HG03460 (cell line): ENCODE results near the gene PPP2R3C.
"Not testable (repeated sequence)": the region's sequence is repeated elsewhere in the genome, so short reads cannot be mapped to it uniquely, and the experiment has no call there.

Source experiments
- ATAC-seq: cut with Tn5 transposase; IDR thresholded peaks from one replicate; pipeline ENCODE4 v1.9.1; 2021; ENCODE audit not compliant: unreplicated experiment

Gene PPP2R3C

GRCh38 chr14:35133542-35134328 lies 11.9 kb upstream of the PPP2R3C start:
- ATAC-seq: no peak

- no peak for ATAC-seq
These were observed 2.3 kb upstream of the PPP2R3C start for GRCh38 chr14:35124127-35124526.

- no peak for ATAC-seq
These were observed 1.6 kb upstream of the PPP2R3C start for GRCh38 chr14:35123388-35123703.

- ATAC-seq: peak; percentile 39
These were observed 1.1 kb upstream of the PPP2R3C start for GRCh38 chr14:35122696-35123387.

- peak; percentile 4 for ATAC-seq
These were observed 534 bp downstream of the PPP2R3C start for GRCh38 chr14:35121026-35121886.

GRCh38 chr14:35117112-35117511 lies 4.7 kb downstream of the PPP2R3C start:
- no peak for ATAC-seq

- no peak for ATAC-seq
These were observed 5.5 kb downstream of the PPP2R3C start for GRCh38 chr14:35116242-35116641.

GRCh38 chr14:35114036-35114435 lies 7.8 kb downstream of the PPP2R3C start:
- ATAC-seq: no peak

GRCh38 chr14:35113308-35113950 lies 8.4 kb downstream of the PPP2R3C start:
- no peak for ATAC-seq

- ATAC-seq: no peak
These were observed 9.1 kb downstream of the PPP2R3C start for GRCh38 chr14:35112641-35113040.

- ATAC-seq: no peak
These were observed 13.9 kb downstream of the PPP2R3C start for GRCh38 chr14:35107866-35108265.

GRCh38 chr14:35094645-35095044 lies 27.1 kb downstream of the PPP2R3C start:
- not testable (repeated sequence) for ATAC-seq

- ATAC-seq: no peak
These were observed 33.3 kb downstream of the PPP2R3C start for GRCh38 chr14:35088514-35088913.

GRCh38 chr14:35085441-35085840 lies 36.3 kb downstream of the PPP2R3C start:
- no peak for ATAC-seq

GRCh38 chr14:35083530-35084150 lies 38.1 kb downstream of the PPP2R3C start:
- no peak for ATAC-seq

GRCh38 chr14:35079742-35080141 lies 42.0 kb downstream of the PPP2R3C start:
- no peak for ATAC-seq

- no peak for ATAC-seq
These were observed 43.7 kb downstream of the PPP2R3C start for GRCh38 chr14:35078082-35078481.

GRCh38 chr14:35073486-35073885 lies 48.3 kb downstream of the PPP2R3C start:
- no peak for ATAC-seq

GRCh38 chr14:35072226-35072625 lies 49.6 kb downstream of the PPP2R3C start:
- no peak for ATAC-seq

GRCh38 chr14:35068238-35069012 lies 53.4 kb downstream of the PPP2R3C start:
- ATAC-seq: no peak
